RPMI8226 (cell line): ENCODE measurements around the gene RMDN3.

Source experiments
- DNase-seq: peaks from one replicate; pipeline ENCODE4 v3.0.0-alpha.2; 2015

Gene RMDN3

GRCh38 chr15:40746916-40747418 lies 8.1 kb downstream of the RMDN3 start:
- DNase-seq = no peak

DNA sequence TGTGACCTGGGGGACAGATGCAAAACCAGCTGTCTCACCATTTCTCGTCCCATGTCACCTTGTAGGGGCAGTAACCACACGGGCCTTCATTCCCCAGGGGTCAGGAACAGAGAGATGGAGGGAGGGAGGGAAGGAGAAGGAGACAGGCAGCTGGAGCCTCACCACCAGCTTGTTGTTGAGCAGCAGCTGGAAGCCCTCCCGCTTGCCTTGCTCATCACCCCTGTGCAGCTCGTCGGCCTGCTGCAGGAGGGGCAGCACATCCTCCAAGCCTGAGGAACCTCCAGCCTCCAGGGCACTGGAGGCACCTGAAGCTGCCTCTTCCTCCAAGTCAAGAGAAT lies 10.3 kb downstream of the RMDN3 start:
- DNase-seq = no peak

GRCh38 chr15:40743921-40744814 lies 10.9 kb downstream of the RMDN3 start:
- DNase-seq = peak; percentile 85

GRCh38 chr15:40743485-40743901 lies 11.6 kb downstream of the RMDN3 start:
- DNase-seq = peak; percentile 73

GRCh38 chr15:40739854-40740253 lies 15.2 kb downstream of the RMDN3 start:
- no peak for DNase-seq

DNA sequence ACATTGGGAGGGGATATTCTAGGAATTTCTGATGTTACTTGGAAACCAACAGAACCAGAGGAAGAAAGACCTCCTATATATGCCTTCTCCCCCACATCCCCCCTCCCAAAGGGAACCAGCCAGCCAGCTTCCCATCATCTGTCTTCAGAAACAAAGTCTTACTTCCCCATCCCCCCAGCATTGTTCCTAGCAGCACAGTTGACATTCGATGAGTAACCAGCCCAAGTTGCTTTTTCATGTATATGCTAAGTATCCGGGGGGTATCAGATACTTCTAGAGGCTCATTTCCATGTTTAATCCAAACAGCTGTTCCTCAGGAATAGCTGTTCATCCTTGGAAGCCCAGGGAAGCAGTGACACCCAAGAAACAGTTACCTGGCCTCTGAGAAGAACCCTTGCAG lies 16.0 kb downstream of the RMDN3 start:
- no peak for DNase-seq

DNA sequence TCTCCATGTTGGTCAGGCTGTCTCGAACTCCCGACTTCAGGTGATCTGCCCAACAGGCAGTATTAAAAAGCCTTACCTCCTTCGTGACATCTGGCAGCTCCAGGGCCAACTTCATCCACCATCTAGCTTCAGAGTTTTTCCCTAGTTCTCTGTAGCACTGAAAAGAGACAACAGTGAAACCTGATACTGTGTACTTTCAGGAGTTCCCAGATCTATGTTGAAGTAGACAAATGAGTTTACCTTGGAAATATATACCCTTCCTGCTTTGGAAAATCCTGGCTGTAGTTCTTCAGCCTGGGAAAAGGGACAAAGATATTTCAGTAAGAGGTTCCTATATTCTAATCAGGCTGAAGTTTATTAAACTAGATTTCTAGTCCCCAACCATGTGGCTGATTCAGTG lies 18.0 kb downstream of the RMDN3 start:
- no peak for DNase-seq

DNA sequence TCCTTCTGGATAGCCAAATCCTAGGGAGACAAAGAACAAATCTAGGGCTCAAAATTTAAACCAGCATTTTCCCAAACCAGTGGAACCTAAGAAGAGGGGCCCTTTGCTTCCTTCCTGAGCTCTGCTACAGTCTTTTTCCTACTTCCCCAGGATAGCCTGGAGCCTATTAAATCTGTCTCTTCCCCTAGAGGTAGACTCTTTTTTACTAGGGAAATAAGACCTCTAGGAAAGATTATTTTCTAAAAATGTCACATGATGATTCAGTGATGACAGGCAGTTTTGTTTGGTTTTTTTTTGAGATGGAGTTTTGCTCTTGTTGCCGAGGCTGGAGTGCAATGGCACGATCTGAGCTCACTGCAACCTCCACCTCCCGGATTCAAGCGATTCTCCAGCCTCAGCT lies 18.5 kb downstream of the RMDN3 start:
- no peak for DNase-seq

- DNase-seq = no peak
Observed at GRCh38 chr15:40731034-40731433, 24.0 kb downstream of the RMDN3 start.

- DNase-seq = no peak
Observed at GRCh38 chr15:40723919-40724318, 31.1 kb downstream of the RMDN3 start.

DNA sequence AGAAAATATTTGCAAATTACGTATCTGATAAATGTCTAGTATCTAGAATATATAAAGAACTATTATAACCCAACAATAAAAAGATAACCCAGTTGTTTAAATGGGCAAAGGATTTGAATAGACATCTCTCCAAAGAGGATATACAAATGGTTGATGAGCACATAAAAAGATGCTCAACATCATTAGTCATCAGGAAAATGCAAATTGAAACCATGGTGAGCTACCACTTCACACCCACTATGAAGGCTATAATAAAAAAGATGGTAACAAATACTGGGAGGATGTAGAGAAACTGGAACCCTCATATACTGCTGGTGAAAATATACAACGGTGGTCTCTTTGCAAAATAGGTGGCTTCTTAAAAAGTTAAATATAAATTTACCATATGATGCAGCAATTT lies 32.1 kb downstream of the RMDN3 start:
- no peak for DNase-seq

GRCh38 chr15:40722354-40722753 lies 32.7 kb downstream of the RMDN3 start:
- no peak for DNase-seq

DNA sequence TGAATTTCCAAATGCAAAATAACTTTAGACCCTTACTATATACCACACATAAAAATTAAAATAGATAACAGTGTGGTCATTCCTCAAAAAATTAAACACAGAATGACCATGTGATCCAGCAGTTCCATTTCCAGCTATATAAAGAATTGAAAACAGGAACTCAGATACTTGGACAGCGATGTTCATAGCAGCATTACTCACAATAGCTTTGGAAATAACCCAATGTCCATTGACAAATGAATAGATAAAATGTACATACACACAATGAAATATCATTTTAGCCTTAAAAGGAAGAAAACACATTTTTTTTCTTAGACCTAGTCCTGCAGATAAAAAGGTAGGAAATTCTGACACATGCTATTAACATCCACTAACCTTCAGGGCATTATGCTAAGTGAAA lies 33.4 kb downstream of the RMDN3 start:
- no peak for DNase-seq

DNA sequence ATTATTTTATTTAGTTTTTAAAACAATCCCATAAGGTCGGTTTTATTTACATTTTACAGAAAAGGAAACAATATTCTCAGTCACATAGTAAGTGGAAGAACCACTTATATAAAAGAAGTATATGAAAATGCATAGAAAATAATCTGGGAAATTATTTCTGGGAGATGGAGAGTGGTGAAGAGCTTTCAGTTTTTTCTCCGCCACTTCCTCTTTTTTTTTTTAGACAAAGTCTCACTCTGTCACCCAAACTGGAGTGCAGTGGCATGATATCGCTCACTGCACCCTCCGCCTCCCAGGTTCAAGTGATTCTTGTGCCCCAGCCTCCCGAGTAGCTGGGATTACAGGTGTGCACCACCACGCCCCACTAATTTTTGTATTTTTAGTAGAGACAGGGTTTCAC lies 38.9 kb downstream of the RMDN3 start:
- no peak for DNase-seq

DNA sequence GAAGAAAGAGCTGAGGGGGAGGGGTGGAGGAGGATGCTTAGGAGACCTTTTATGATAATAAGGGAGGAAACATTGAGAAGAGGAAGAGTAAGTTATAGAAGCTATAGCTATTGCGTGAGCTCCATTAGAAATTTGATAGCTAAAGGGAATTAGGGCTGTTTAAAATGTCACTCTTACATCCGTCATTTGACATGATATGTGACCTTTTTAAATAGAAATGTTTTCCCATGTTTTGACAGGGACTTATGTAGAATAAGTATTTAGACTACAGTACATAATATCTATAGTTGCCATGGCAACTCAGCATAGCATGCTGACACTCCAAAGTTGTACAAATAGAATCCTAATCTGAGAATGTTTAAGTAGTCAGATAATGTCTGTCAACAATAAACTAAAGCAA lies 40.9 kb downstream of the RMDN3 start:
- DNase-seq = no peak

GRCh38 chr15:40706121-40706520 lies 48.9 kb downstream of the RMDN3 start:
- DNase-seq = no peak

DNA sequence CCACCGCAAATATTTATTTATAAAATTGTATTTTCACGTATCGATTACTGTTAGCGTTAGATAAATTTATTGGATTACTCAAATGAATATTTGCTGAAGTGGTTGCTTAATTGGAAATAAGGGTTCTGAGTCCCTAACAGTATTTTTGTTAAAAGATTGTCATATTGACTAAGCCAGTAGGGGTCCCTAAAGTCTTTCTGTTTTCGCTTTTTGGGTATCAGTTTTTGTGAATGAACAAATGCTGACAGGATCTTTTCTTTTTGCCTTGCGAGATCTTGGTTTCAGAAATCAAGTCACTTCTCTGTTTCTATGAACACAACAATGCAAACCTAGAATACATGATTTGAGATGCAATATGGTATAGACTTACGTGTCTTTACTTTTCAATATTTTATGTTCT lies 53.0 kb downstream of the RMDN3 start:
- peak; percentile 9 for DNase-seq

DNA sequence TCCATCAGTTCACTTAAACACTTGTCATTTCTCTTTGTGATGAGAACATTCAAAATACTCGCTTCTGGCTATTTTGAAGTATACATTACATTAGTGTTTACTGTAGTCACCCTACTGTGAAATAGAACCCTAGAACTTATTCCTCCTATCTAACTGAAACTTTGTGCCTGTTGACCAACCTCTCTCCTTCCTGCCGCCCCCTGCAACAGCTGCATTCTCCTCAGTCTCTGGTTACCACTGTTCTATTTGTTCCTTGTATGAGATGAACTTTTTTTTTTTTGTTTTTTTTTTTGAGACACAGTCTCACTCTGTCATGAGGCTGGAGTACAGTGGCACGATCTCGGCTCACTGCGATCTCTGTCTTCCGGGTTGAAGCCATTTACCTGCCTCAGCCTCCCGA lies 57.1 kb downstream of the RMDN3 start:
- no peak for DNase-seq

DNA sequence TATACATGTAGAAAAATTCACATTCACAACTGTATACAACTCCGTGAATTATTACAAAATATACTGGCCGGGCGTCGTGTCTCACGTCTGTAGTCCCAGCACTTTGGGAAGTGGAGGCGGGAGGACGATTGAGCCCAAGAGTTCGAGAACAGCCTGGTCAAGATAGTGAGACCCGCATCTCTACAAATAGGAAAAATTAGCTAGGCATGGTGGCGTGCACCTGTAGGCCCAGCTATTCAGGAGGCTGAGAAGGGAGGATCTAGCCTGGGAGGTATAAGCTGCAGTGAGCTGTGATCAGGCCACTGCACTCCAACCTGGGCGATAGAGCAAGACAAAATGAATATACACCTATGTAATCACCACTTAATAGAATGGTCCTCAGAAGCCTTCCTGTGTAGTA lies 58.8 kb downstream of the RMDN3 start:
- no peak for DNase-seq

DNA sequence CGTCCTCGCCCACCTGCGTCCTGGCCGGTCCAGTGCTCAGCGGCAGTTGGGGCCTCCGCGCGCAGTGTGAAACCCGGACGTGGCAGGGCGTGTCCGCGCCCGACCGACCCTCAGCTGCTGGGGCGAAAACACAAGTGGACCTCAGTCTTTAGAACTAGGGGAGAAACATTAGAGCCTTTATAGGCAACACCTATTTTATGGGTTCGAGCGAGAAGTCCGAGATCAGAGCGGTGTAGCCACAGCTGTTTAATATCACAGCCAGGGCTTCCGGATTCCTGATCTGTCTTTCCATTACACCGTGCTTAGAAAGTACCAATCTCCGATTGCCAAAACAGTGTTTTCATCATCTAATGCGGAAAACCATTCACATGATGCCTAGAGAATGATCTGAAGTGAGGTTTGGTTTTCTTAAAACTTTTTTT lies 59.6 kb downstream of the RMDN3 start:
- DNase-seq = peak; percentile 27

- DNase-seq = peak; percentile 93
Observed at GRCh38 chr15:40694688-40695468, 60.2 kb downstream of the RMDN3 start, which contains the start of gene RAD51. RAD51 (plus strand) TSS chr15:40695174; CDS start chr15:40698759, 3,585 bp downstream.

- peak; percentile 44 for DNase-seq
Observed at GRCh38 chr15:40693904-40694687, 61.0 kb downstream of the RMDN3 start.

DNA sequence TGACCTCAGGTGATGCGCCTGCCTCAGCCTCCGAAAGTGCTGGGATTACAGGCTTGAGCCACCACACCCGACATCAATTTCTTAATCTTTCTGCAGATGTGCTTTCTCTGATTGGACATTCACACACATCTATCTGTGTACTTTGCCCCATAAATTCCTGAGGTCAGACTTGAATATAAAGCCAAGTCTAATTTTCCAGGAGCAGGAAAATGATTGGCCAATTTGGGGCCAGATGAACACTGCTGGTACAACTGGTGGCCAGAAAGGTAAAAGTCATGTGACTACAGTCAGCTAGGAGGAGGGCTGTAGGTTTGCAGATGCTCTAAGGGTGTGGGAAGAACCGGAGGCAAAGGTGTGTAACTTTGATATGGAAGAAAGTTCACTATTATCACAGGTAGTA lies 63.3 kb downstream of the RMDN3 start:
- no peak for DNase-seq
